NCI-H774 (cell line): ENCODE results near the gene PCSK6.

Source experiments
- DNase-seq: peaks from one replicate; lab custom pipeline; 2025; lab: John Stamatoyannopoulos, UW

PCSK6 gene

GRCh38 chr15:101489599-101490407 lies at the start of gene PCSK6:
Gene PCSK6 (minus strand): TSS chr15:101489707. CDS start chr15:101489670, 37 bp downstream.
- no peak for DNase-seq

- no peak for DNase-seq
Observed at GRCh38 chr15:101538996-101539395, 49.5 kb upstream of the PCSK6 start.

DNA sequence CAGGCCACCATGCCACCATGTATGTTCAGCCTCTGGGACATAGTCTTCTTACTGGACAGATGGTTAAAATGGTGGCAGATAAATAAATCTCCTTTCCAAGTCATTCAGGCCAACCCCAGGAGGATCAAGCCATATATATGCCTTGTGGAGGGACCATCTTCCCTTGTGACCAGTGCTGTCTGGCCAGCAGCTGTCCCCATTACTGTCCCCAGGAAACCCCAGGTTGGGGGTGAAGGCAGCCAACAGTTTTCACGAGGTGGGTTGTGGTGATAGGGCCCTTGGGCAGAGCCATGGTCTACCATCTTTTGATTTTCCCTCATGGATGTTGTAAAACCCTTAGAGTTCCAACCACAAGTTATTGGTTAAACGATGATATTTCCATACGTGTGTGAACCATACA lies 48.7 kb upstream of the PCSK6 start:
- DNase-seq = no peak

GRCh38 chr15:101537483-101538080 lies 48.1 kb upstream of the PCSK6 start:
- no peak for DNase-seq

- no peak for DNase-seq
Observed at GRCh38 chr15:101536875-101537405, 47.4 kb upstream of the PCSK6 start.

GRCh38 chr15:101536166-101536874 lies 46.8 kb upstream of the PCSK6 start:
- DNase-seq = no peak

- no peak for DNase-seq
Observed at GRCh38 chr15:101535170-101535902, 45.8 kb upstream of the PCSK6 start.

- DNase-seq = no peak
Observed at GRCh38 chr15:101534376-101534970, 45.0 kb upstream of the PCSK6 start.

DNA sequence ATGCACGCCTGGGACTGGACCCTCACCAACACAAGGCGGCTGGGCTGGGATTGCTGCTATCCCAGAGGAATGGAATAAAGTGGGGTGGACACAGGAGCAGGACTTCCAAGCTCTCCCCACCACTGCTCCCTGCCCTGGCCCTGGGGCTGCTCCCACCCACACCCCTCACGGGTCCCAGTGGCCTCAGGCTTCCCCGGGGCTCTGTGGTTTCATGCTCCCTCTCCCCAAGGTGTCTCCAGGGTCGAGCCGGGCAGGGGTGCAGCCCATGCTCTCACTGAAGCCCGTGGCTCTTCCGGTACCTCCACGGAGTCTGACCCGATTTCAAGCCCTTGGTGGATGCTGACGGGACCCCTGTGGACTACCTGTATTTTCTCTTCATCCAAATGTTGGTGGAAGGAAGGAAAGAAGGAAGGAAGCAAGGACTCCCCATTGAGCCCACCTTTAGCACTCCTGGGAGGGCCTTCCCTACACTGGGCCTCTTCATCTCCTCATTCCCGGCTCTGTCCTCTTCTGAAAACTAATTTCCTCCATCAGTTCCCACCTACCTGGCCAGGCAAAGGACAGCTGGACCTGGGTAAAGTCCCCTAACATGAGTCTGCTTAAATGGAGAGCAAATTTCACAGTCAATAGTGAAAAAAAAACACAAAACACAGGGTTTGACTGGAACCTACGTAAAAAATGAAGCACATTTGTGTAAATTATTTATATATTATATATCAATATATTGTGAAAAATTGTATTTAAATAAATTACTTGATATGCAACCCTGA lies 44.0 kb upstream of the PCSK6 start:
- no peak for DNase-seq

DNA sequence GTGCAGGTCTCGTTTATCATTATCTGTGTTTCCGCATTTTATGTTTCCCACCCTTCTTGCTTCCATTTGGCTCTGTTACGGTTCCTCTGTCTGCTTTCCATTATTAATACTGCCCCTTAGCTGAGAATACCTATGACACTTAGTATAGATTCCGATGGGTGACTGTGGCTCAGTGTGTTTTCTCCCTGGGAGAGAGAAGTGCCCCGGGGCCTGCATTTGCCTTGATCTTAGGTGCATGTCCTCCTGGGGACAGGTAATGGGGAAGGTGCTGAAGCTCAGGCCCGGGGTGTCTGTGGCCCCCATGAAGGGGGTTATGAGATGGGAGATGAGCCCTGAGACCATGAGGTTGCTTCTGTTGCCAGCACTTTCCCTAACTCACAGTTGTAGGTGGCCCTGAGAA lies 43.4 kb upstream of the PCSK6 start:
- DNase-seq = no peak

GRCh38 chr15:101531170-101531569 lies 41.7 kb upstream of the PCSK6 start:
- no peak for DNase-seq

DNA sequence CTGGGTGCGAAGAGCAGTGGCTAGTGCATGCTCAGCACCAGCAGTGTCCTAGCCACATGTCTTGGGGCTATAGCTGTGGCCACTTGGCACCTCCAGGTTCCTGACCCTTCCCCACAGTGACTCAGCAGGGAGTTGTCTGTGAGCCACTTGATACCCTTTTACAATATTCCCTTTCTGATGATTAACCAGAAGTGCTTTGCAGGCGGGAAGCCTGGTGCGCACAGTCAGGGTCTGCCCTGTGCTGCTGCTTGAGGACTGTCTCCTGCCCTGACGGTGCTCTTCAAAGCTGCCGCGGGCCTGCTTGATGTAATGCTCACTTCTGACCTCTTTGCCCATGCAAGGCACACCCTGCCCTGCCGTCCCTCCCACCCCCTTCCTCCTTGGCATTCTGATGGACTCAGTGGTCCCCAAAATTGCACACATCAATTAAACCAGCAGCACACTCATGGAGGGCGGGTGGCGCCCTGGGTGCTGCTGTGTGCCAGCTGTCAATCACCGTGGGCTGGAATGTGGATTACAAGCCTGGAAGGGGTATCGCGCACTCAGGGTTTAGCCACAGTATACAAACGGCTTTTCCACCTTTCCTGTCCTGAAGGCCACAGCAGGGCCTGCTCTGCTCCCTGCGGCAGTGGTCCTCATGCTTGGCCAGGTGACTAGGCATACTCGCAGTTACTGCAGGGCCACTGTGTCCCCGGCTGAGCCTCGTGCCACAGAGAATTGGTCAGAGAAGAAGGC lies 40.9 kb upstream of the PCSK6 start:
- DNase-seq = no peak

GRCh38 chr15:101528917-101529299 lies 39.4 kb upstream of the PCSK6 start:
- DNase-seq = no peak

DNA sequence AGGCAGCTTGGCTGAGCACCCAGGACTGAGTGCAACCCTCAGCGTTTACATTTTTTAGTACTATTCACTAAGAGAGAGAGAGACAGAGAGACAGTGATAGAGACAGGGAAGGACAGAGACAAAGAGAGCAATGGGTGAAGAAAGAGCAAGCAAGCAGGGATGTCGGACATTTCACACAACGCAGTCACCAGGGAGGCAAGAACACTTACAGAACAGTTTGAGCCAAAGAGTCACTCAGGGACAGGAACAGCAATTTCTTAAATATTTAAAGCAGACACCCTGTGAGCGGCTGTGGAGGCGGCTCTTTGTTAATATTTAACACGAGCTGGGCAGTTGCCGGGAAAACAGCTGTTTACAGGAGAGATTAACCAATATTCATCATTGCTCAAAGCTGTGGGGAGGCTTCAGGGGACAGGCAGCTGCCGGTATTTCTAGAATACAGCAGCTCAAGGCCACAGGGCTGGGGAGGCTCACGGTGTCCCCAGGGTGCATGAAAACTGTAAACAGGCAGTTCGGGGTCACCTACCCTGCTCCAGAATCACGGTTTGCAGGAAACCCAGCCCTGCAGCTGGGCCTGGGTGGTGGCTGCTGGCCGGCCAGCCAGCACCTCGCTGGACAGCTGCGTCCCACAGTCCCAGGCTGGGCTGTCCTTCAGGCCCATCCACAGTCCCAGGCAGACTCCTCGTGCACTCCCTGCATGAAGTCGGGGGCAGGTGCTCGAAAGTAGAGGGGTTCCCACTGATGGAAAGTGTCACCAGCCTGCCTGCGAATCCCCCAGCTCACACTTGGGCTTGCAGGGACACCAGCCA lies 38.8 kb upstream of the PCSK6 start:
- DNase-seq = no peak

DNA sequence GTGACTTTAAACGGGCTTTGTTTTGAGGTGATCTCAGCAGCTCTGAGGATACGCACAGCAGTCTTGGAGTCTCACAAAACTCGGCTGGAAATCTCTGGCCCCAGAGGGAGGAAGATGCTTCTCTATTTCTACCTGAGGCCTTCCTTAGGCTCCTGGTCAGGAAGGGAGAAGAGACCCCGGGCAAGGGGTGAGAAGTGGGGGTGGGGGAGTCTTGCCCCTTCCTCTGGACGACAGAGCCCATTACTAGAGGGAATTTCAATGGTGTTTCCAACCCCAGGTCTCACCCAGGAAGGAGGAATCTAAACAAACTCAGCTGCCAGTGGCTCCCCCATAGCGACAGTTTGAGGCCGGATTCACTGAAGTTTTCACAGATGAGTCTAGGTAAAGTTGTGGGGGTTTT lies 37.4 kb upstream of the PCSK6 start:
- no peak for DNase-seq

- no peak for DNase-seq
Observed at GRCh38 chr15:101526442-101526841, 36.9 kb upstream of the PCSK6 start.

DNA sequence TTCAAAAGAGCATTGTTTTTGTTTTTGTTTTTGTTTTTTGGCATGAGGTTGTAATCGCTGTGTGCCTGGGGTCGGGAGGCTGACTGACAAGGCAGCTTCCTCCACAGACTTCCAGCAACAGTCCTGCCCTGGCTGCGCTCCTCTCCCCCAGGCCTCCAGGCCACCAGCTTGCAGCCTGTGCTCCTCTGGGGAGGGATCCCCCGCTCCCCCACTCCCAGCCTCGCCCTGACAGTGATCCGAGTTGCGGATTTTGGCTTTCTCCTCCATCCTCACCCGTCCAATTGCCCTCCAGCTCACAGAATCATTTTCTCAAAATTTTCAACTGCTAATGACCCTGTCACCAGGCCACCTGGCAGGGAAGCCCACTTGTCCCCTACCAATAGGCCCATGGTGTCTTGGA lies 36.5 kb upstream of the PCSK6 start:
- DNase-seq = no peak

GRCh38 chr15:101525087-101525669 lies 35.7 kb upstream of the PCSK6 start:
- no peak for DNase-seq

- no peak for DNase-seq
Observed at GRCh38 chr15:101523560-101523940, 34.0 kb upstream of the PCSK6 start.
